Measurements from ENCODE around the gene EIF3F. TPM values are rescaled to one million over a fixed set of nuclear protein-coding genes. Genes with fewer than 3 reads are reported as not detected.

The EIF3F gene
- total RNA-seq, 1 experiment from 2014 or later: 197 TPM

DNA sequence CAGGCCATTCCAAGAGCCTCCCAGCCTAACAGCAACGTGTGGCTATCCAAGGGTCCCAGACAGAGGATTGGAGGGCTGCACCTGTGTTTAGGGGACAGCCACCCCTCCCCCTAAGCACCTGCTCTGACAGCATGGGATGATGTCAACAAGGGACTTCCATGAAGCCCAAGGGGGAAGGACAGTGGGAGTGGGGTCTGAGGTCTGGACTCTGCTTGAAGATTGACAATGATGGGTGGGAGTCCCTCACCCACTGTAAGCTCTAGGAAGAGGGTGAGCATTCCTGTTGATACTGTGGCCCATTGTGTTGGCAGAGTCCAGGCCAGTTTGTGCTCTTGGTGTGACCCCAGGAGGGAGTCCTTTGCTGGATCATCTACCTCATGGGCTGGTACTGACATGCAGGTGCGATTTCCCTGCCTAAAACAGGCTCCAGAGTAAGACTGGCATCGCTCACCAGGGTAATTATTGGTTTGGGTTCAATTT, 47.0 kb downstream of the EIF3F start:
- CTCF ChIA-PET: interaction anchor here (0.7 to 5.0 kb wide), 7 partner anchors 15 to 65 kb away, joined by 3 to 59 read pairs (median 3); no protein-coding TSS in a partner anchor
- BruUV-seq (replicated peaks): no TSS peak
- peaks cover 85% of the 10 kb centered on the region for H3K27me3 Mint-ChIP-seq (ENCODE audit: unreplicated experiment)
- H3K4me1 Mint-ChIP-seq (ENCODE audit: low read depth, unreplicated experiment): peaks cover 9% of the 10 kb centered on the region
- H3K4me3 Mint-ChIP-seq (ENCODE audit: low read depth, unreplicated experiment): no peak overlapping the region
- DNase-seq: no peak
- H3K9me3 Mint-ChIP-seq (ENCODE audit: low read depth, unreplicated experiment): no peaks in the 10 kb centered on the region
- TF ChIP-seq, protein P1, sequence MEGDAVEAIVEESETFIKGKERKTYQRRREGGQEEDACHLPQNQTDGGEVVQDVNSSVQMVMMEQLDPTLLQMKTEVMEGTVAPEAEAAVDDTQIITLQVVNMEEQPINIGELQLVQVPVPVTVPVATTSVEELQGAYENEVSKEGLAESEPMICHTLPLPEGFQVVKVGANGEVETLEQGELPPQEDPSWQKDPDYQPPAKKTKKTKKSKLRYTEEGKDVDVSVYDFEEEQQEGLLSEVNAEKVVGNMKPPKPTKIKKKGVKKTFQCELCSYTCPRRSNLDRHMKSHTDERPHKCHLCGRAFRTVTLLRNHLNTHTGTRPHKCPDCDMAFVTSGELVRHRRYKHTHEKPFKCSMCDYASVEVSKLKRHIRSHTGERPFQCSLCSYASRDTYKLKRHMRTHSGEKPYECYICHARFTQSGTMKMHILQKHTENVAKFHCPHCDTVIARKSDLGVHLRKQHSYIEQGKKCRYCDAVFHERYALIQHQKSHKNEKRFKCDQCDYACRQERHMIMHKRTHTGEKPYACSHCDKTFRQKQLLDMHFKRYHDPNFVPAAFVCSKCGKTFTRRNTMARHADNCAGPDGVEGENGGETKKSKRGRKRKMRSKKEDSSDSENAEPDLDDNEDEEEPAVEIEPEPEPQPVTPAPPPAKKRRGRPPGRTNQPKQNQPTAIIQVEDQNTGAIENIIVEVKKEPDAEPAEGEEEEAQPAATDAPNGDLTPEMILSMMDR (IDR thresholded peaks at IDR 0.05; ENCODE audit: unreplicated experiment): no peak
- H3K27ac Mint-ChIP-seq (ENCODE audit: unreplicated experiment): no peak overlapping the region
- H3K36me3 Mint-ChIP-seq (ENCODE audit: insufficient read depth, unreplicated experiment): no peaks in the 10 kb centered on the region
- intact Hi-C loops (cut with micrococcal nuclease; ENCODE audit: unreplicated experiment): no loop called here

DNA sequence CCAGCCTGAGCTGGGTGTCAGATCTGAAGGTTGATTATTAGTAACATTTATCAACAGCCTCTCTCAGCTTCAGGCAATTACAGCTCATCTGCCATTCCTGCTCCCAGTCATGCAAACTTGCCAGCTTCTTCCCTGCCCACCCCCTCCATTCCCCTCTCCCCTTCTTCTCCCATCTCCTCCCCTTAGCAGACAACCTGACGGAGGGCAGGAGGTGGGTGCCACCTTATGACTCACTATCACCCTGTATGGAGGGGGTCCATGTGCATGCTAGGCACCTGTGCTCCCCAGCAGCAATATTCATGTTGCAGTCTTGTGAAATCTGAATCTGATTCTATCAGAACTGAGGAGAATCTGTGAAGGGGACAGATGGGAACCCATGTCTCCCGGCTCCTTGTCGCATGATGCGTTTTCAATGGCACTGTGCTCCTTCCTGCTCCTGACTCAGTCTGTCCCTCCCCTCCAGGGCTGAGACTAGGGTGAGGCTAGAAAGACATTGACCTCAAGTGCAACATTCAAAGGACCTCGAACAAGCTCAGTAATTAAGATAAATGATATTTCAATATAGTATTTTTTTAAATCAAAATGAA, 47.6 kb downstream of the EIF3F start:
- TF ChIP-seq, protein P1 (IDR thresholded peaks at IDR 0.05; ENCODE audit: unreplicated experiment): no peak
- Mint-ChIP-seq H3K36me3 (ENCODE audit: insufficient read depth, unreplicated experiment) (no peaks in the 10 kb centered on the region), H3K4me1 (ENCODE audit: low read depth, unreplicated experiment) (peaks cover 9% of the 10 kb centered on the region), H3K27ac (ENCODE audit: unreplicated experiment) (no peak overlapping the region), H3K27me3 (ENCODE audit: unreplicated experiment) (peaks cover 85% of the 10 kb centered on the region), H3K4me3 (ENCODE audit: low read depth, unreplicated experiment) (no peak overlapping the region), H3K9me3 (ENCODE audit: low read depth, unreplicated experiment) (no peaks in the 10 kb centered on the region)
- intact Hi-C loops (cut with micrococcal nuclease; ENCODE audit: unreplicated experiment): no loop called here
- no peak for DNase-seq
- no TSS peak for BruUV-seq (replicated peaks)
- CTCF ChIA-PET: interaction anchor here (1.1 to 5.0 kb wide), 2 partner anchors 62 to 64 kb away, joined by 3 to 59 read pairs; no protein-coding TSS in a partner anchor

DNA sequence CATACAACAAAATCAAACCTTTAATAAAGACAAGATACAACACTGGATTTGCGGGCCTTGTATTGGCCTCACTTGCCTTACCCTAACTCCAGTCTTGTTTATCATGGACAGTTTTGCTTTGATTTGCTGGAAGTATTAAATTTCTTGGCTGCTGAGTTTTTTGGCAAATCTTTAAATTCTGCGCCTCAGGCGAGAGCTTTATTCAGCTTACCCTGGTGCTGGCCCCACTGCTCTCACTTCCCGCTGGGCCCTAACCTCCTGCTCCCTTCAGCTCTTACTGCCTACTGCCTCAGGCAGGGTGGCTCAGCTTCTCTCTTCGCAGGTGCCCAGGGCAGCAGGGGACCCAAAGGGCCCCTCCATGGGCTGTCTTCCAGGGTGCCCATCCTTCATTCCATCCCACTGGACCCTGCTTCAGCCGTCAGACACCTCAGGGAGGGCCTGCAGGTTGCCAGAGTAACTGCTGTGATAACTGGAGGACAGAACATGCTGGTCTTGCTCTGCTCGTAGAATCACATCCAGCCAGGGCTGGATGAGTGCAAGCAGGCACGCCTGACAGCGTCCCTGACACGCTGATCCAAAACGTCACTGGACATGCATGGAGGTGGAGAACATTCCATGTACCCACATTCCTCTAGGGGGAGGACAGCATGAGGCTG, 48.2 kb downstream of the EIF3F start:
- no peak overlapping the region for H3K27ac Mint-ChIP-seq (ENCODE audit: unreplicated experiment)
- BruUV-seq (replicated peaks): no TSS peak
- no peak for DNase-seq
- no peaks in the 10 kb centered on the region for H3K36me3 Mint-ChIP-seq (ENCODE audit: insufficient read depth, unreplicated experiment)
- H3K9me3 Mint-ChIP-seq (ENCODE audit: low read depth, unreplicated experiment): no peaks in the 10 kb centered on the region
- CTCF ChIA-PET: interaction anchor here (5.0 kb wide), 1 partner anchor 64 kb away, joined by 59 read pairs; no protein-coding TSS in a partner anchor
- TF ChIP-seq, protein P1 (IDR thresholded peaks at IDR 0.05; ENCODE audit: unreplicated experiment): no peak
- intact Hi-C loops (cut with micrococcal nuclease; ENCODE audit: unreplicated experiment): no loop called here
- peaks cover 9% of the 10 kb centered on the region for H3K4me1 Mint-ChIP-seq (ENCODE audit: low read depth, unreplicated experiment)
- no peak overlapping the region for H3K4me3 Mint-ChIP-seq (ENCODE audit: low read depth, unreplicated experiment)
- peaks cover 83% of the 10 kb centered on the region for H3K27me3 Mint-ChIP-seq (ENCODE audit: unreplicated experiment)

DNA sequence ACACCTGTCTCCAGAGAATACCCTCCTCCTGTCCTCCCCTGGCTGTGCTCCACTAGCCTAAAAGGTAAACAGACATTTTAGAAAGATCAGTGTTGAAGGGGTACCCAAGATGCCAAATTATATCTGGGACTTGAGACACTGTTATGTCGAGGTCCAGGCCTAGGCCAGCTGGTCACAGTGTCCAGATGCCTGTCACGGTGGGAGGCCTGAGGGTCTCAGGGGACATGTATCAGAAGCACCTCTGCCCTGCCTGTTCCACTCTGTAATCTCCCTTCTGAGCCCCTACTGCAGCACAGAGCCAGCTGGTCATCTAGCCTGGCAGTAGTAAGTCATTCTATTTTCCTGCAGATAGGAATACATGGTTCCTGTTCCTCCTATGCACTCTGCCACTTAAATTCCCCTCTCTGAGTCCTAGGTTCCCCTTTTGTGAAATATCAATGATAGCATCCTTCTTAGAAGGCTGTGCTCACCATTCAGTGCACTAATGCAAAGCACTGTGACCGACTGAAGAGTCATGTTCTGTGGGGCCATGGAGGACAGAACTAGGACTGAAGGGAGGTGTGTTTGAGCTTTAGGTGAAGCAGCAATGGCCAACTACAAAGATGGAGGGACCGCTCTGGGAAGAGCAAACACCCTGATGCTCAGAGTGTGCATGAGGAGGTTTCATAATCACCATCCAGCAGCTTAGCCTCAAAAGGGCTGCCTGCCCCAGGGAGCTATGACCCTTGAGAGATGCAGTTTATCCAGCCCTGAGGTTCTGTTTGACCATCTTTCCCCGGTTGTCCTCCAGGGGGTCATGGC, 49.1 kb downstream of the EIF3F start:
- intact Hi-C loops (cut with micrococcal nuclease; ENCODE audit: unreplicated experiment): no loop called here
- Mint-ChIP-seq H3K36me3 (ENCODE audit: insufficient read depth, unreplicated experiment) (no peaks in the 10 kb centered on the region), H3K27ac (ENCODE audit: unreplicated experiment) (no peak overlapping the region), H3K27me3 (ENCODE audit: unreplicated experiment) (peaks cover 77% of the 10 kb centered on the region), H3K4me3 (ENCODE audit: low read depth, unreplicated experiment) (no peak overlapping the region), H3K9me3 (ENCODE audit: low read depth, unreplicated experiment) (no peaks in the 10 kb centered on the region), H3K4me1 (ENCODE audit: low read depth, unreplicated experiment) (peaks cover 9% of the 10 kb centered on the region)
- no TSS peak for BruUV-seq (replicated peaks)
- no peak for DNase-seq
- TF ChIP-seq, protein P1 (IDR thresholded peaks at IDR 0.05; ENCODE audit: unreplicated experiment): no peak
- CTCF ChIA-PET: no interaction called here
